IPS-18a (cell line): Measurements from ENCODE around the gene AOPEP.

Experiments
- H3K27ac ChIP-seq: one replicate; pipeline ENCODE4 v1.5.1; 2013; ENCODE audit warnings: low read length
- H3K27me3 ChIP-seq: one replicate; pipeline ENCODE4 v1.6.1; 2013; ENCODE audit warnings: mild to moderate bottlenecking, low read length; ENCODE audit not compliant: control insufficient read depth, insufficient read depth
- H3K36me3 ChIP-seq: one replicate; pipeline ENCODE4 v1.6.1; 2013; ENCODE audit warnings: low read depth, low read length; ENCODE audit not compliant: control insufficient read depth
- H3K4me1 ChIP-seq: one replicate; pipeline ENCODE4 v1.6.1; 2013; ENCODE audit warnings: low read depth, low read length; ENCODE audit not compliant: control insufficient read depth
- H3K4me3 ChIP-seq: one replicate; pipeline ENCODE4 v1.5.1; 2013; ENCODE audit warnings: low read length
- H3K9ac ChIP-seq: one replicate; pipeline ENCODE4 v1.6.1; 2013; ENCODE audit warnings: mild to moderate bottlenecking, low read length, moderate library complexity
- H3K9me3 ChIP-seq: one replicate; pipeline ENCODE4 v1.6.1; 2013; ENCODE audit warnings: low read depth, low read length; ENCODE audit not compliant: control insufficient read depth

AOPEP gene

DNA sequence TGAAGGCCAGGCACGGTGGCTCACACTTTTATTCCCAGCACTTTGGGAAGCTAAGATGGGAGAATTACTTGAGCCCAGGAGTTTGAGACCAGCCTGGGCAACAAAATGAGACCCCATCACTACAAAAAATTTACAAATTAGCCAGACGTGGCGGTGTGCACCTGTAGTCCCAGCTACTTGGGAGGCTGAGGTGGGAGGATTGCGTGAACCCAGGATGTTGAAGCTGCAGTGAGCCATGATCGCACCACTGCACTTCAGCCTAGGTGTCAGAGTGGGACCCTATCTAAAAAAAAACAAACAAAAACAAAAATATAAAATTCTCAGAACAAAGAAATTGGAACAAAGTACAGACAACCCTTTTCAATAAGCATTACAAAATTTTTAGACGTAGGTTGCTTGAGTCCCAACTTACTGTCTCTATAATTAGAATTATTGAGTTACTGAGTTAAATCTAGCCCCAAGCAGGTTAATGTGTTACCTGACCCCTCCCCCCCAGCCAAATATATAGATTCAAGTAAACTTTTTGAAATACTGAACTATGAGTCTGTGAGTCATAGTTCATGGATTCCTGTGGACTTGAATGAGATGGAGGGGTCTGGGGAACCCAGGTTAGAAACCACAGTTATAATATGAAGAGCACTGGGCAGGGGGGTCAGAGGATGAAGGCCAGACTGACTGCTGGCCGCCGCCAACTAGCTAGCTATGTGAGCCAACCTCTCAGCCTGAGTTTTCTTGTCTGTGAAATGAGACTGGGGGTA is 173.1 kb downstream of the AOPEP start:
- no peaks in the 10 kb centered on the region for H3K27me3 ChIP-seq
- no peak overlapping the region for H3K4me3 ChIP-seq
- peaks cover 4% of the 10 kb centered on the region for H3K4me1 ChIP-seq
- H3K9me3 ChIP-seq, result no peaks in the 10 kb centered on the region
- no peak overlapping the region for H3K9ac ChIP-seq
- no peaks in the 10 kb centered on the region for H3K36me3 ChIP-seq
- H3K27ac ChIP-seq, result no peak overlapping the region

DNA sequence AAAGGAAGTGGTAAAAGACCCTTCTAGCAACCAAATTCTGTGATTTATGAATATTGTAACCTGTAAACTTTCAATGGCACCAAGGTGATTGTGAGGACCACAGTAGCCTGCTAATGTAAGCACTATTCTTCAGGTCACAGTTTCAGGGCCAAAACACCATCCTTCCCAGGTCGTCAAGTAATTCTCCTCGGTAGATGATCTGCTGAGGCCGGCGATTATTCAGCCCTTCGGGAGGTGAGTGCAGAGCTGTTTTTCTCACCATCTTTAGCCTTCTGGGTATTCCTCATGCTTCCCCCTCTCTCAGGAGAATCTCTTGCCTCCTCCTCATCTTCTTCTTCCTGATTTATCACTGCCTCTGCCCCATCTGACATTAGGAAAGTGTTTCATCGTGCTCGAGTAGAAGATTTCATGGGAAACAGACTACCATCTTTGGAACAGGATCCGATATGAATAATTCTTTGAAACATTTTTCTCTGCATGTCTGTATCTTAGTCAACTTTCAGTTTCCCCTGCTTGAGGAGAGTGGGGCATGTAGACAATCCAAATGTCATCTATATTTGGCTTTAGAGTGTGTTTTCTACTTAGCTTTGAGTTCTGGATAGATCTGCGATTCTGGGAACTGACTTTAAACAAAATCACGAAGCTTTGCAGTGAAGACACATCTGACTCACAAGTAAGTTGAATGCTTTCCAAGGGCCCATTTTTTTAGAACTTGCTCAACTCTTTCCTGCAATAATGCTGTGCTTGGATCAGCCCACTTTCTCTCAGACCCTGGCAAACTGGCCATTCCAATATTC is 173.9 kb downstream of the AOPEP start:
- H3K36me3 ChIP-seq, result no peaks in the 10 kb centered on the region
- H3K9me3 ChIP-seq, result no peaks in the 10 kb centered on the region
- H3K9ac ChIP-seq, result no peak overlapping the region
- no peak overlapping the region for H3K4me3 ChIP-seq
- H3K27ac ChIP-seq, result no peak overlapping the region
- H3K27me3 ChIP-seq, result no peaks in the 10 kb centered on the region
- peaks cover 4% of the 10 kb centered on the region for H3K4me1 ChIP-seq

DNA sequence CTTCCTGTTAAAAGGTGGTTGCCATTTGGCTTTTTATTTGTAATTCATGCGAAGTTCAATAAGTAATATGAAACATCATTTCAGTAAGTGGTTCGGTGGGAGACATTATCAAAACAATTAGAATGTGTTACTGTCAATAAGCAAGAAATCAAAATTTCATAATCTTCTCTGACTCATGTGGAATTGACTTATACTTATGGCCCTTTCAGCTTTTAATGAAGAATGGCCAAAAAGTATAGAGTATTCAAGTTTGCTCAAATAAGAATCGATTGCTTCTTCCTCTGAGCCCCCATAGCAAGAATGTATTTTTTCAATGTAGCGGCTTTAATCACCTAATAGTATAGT is 174.5 kb downstream of the AOPEP start:
- H3K4me1 ChIP-seq, result peaks cover 4% of the 10 kb centered on the region
- no peak overlapping the region for H3K27ac ChIP-seq
- no peak overlapping the region for H3K4me3 ChIP-seq
- no peaks in the 10 kb centered on the region for H3K9me3 ChIP-seq
- H3K36me3 ChIP-seq, result no peaks in the 10 kb centered on the region
- no peak overlapping the region for H3K9ac ChIP-seq
- no peaks in the 10 kb centered on the region for H3K27me3 ChIP-seq

DNA sequence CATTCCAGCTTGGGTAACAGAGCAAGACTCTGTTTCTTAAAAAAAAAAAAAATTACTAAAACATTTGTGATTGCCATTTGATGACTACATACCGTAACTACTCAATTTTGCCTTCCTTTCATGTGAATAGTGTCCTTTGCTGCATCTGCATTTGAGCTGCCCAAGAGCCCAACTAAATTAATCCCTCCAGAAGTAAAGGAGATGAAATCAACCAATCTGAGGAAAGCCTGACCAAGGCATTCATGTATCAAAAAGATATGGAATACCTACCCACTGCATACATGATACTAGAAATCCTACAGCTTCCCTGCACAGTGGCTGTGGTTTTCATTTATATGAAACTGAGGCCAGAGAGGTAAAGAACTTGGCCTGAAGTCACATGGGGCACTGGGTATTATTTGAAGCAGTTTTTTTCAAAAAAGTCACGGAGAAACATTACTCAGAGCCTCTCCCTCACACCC is 177.5 kb downstream of the AOPEP start:
- Histone ChIP-seq H3K4me3 (no peak overlapping the region), H3K9ac (no peak overlapping the region), H3K36me3 (no peaks in the 10 kb centered on the region), H3K9me3 (no peaks in the 10 kb centered on the region), H3K27ac (no peak overlapping the region), H3K4me1 (peaks cover 4% of the 10 kb centered on the region), H3K27me3 (no peaks in the 10 kb centered on the region)

DNA sequence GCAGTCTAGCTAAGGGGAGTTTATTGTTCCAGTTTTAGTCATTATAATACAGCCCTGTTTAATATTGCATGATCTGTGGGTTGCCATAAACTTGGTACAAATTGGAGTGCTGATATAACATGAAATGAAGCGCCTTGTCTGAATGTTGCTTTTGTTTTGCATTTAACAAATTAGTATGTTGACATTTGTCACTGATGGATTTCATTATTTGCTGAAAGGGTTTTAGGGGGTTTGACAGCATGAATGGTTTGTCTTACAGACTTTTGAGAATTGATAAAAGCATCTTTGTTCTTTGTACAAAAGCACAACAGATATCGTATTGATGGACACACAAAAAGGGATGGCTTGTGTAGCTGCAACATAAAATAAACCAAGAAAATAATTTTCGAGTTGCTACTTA is 178.3 kb downstream of the AOPEP start:
- no peak overlapping the region for H3K27ac ChIP-seq
- no peak overlapping the region for H3K4me3 ChIP-seq
- H3K36me3 ChIP-seq, result no peaks in the 10 kb centered on the region
- H3K9ac ChIP-seq, result no peak overlapping the region
- H3K9me3 ChIP-seq, result no peaks in the 10 kb centered on the region
- H3K27me3 ChIP-seq, result no peaks in the 10 kb centered on the region
- H3K4me1 ChIP-seq, result peaks cover 7% of the 10 kb centered on the region

DNA sequence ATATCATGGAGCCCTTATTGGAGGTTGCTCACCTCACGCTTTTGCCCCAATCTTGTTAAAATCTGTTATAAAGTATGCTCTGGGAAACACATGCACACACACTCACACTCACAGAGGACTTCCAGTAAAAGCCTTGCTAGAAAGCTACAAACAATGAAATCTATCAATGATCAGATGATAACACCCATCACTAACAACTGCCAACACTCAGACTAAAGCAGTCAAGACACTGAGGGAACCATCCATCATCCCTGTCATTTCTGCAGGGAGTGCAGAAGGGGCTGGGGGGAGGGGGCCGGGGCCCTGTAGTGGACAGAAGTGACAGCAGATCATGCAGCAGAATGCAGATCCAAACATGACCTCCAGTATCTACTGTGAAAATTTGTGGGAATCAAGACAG is 179.1 kb downstream of the AOPEP start:
- peaks cover 7% of the 10 kb centered on the region for H3K4me1 ChIP-seq
- no peak overlapping the region for H3K27ac ChIP-seq
- no peak overlapping the region for H3K4me3 ChIP-seq
- no peak overlapping the region for H3K9ac ChIP-seq
- H3K36me3 ChIP-seq, result no peaks in the 10 kb centered on the region
- H3K27me3 ChIP-seq, result no peaks in the 10 kb centered on the region
- no peaks in the 10 kb centered on the region for H3K9me3 ChIP-seq

DNA sequence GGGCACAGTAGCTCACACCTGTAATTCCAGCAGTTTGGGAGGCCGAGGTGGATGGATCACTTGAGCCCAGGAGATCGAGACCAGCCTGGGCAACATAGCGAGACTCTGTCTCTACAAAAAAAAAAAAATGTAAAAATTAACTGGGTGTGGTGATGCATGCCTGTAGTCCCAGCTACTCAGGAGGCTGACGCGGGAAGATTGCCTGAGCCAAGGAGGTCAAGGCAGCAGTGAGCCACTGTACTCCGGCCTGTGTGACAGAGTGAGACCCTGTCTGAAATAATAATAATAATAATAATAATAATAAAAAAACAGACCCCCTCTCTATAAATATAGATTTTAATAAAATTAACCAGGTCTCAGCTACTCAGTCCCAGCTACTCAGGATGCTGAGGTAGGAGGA is 179.7 kb downstream of the AOPEP start:
- H3K9me3 ChIP-seq, result no peaks in the 10 kb centered on the region
- no peak overlapping the region for H3K9ac ChIP-seq
- no peak overlapping the region for H3K4me3 ChIP-seq
- H3K4me1 ChIP-seq, result peaks cover 7% of the 10 kb centered on the region
- H3K27me3 ChIP-seq, result no peaks in the 10 kb centered on the region
- no peak overlapping the region for H3K27ac ChIP-seq
- no peaks in the 10 kb centered on the region for H3K36me3 ChIP-seq

DNA sequence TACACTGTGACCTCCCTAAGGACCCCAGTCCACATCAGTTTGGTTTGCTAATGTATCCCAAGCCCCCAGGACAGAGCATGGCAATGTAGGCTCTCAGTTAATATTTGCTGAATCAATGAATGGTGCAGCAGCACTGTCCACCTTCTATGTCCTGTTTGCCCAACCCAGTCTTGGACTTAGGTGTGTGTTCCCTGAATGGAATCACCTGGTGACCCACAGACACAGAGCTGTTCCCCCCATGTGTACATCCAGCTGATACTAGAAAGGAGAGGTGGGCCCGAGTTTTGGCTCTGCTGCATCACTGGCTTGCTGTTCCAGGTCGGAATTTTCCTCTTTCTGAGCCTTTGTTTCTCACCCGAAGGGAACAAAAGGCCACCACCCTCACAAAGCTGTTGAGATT is 180.2 kb downstream of the AOPEP start:
- H3K27me3 ChIP-seq, result no peaks in the 10 kb centered on the region
- no peak overlapping the region for H3K9ac ChIP-seq
- no peaks in the 10 kb centered on the region for H3K9me3 ChIP-seq
- H3K4me3 ChIP-seq, result no peak overlapping the region
- H3K4me1 ChIP-seq, result peaks cover 3% of the 10 kb centered on the region
- no peak overlapping the region for H3K27ac ChIP-seq
- H3K36me3 ChIP-seq, result no peaks in the 10 kb centered on the region

DNA sequence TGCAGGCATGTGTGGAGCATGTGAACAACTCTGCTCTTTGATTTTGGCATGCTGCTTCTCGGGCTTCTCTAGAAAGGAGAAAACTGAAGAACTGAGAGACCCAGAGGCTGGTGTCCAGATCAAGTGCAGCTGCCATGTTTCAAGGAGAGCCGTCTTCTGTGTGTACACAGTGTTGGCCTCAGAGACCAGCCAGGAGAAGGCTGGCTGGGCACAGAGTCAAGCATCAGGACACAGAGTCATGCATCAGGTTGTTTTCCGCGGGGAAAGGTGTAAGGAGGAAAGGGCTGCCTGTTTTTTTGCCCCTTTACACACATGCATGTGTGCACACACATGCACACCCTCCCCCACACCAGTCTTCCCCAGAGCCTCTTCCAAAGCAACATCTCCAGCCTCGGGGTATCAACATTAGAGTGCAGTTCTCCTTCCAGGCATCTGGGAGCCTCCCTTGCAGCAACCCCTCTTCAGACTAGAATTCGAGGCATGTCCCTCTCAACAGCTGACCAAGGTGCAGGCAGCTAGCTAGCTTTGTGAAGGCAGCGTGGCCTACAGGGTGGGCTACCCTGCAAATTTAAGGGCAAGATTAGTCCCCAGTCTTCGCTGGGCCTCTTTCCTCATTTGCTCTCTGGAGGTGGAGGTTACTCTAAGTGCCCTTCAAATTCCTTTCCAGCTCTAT is 180.9 kb downstream of the AOPEP start:
- Histone ChIP-seq H3K27ac (no peak overlapping the region), H3K9ac (no peak overlapping the region), H3K4me3 (no peak overlapping the region), H3K9me3 (no peaks in the 10 kb centered on the region), H3K27me3 (no peaks in the 10 kb centered on the region), H3K36me3 (no peaks in the 10 kb centered on the region), H3K4me1 (peaks cover 5% of the 10 kb centered on the region)

DNA sequence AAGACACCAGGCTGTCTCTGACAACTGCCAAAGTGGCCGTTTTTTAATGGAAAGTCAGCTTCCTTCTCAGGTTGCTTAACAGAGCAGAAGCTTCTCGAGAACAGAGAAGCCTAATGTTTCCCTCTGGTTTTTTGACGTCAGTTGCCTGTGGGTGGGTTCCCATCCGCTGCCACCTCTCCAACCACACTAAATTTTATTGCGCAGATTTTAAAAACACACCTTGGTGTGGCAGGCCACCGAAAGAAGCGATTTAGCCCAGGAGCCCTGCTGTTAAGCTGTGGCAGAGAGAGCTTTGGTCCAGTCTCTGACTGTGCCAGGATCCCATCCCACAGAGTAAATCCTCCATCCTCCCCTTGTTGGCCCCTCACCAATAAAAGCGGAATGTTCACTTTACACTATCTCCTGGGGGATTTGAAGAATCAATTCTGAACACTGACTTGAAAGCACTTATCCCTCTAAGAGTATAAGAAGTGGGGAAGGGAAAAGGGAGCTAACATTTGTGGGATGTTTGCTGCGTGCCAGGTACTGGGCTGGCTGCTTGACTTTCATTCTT is 181.6 kb downstream of the AOPEP start:
- Histone ChIP-seq H3K9me3 (no peaks in the 10 kb centered on the region), H3K9ac (no peak overlapping the region), H3K4me3 (no peak overlapping the region), H3K36me3 (no peaks in the 10 kb centered on the region), H3K27me3 (no peaks in the 10 kb centered on the region), H3K27ac (no peak overlapping the region), H3K4me1 (peaks cover 12% of the 10 kb centered on the region)

DNA sequence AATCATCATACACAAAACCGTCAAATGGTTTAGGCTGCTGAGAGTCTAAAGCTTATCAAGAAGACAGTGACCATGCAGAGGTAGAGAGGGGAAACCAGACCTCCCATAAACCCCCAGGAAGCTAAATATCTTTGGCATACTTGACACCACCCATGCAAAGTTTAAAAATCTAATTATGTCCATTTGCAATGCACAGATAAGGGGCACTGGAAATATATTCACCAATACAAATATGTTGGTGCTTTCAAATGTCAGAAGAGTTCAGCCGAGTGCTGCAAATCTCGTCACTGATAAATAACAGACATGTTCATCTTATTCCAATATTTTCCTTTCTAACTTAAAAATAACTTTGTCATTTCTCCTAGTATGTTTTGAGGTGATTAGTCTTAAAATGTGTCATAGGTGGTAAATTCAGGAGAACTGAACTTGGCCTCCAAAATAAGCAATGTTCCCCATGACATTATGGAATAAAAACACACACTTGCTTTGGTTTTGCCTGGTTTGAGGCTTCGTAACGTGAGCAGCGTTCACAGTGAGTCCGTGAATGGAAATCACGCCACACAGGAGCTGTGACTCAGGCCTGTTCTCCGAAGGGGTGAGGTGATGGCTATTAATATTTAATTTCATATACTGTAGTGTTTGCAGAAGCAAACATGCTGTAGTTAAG is 182.2 kb downstream of the AOPEP start:
- Histone ChIP-seq H3K27me3 (no peaks in the 10 kb centered on the region), H3K4me1 (peaks cover 18% of the 10 kb centered on the region)

More for the DNA sequence above, 182.2 kb downstream of the AOPEP start:
- no peak overlapping the region for H3K9ac ChIP-seq
- H3K4me3 ChIP-seq, result no peak overlapping the region
- H3K27ac ChIP-seq, result no peak overlapping the region
- H3K9me3 ChIP-seq, result no peaks in the 10 kb centered on the region
- no peaks in the 10 kb centered on the region for H3K36me3 ChIP-seq
